Sciatic nerve (tissue), 2 donors: ENCODE data around the gene CYP4F8. TPM values are rescaled to one million over a fixed set of nuclear protein-coding genes. Genes with fewer than 3 reads are reported as not detected.
"Not testable (repeated sequence)": the region's sequence is repeated elsewhere in the genome, so short reads cannot be mapped to it uniquely, and the experiment has no call there.

Experiments used
- ATAC-seq: fragments of 200-7000 bp; cut with Tn5 transposase; one replicate; pipeline ENCODE4 v1.9.1; 2020; ENCODE audit warnings: mild to moderate bottlenecking, moderate library complexity
- DNase-seq: peaks from one replicate; pipeline ENCODE4 v3.0.0-alpha.2; 2020; ENCODE audit warnings: low spot score
- intact Hi-C: fragments of 100-400 bp; cut with DNase I; formaldehyde crosslinking; loops from one replicate; pipeline ENCODE4 v1.14.2; 2022
- total RNA-seq: library from RNA; stranded (reverse); fragmentation: NEBNext Ultra II Directional; extraction: Animal tissue kit (Norgen Biotek cat#: 25700); gene quantifications from one replicate; pipeline ENCODE4 v1.2.1, GENCODE V29; 2021
- donor health status: DM: no; HTN: no; CAD: no.
- donor health status: DM: no; HTN: no; CAD: no.

The CYP4F8 gene
- total RNA-seq, 1 donor from 2014 or later = not detected

DNA sequence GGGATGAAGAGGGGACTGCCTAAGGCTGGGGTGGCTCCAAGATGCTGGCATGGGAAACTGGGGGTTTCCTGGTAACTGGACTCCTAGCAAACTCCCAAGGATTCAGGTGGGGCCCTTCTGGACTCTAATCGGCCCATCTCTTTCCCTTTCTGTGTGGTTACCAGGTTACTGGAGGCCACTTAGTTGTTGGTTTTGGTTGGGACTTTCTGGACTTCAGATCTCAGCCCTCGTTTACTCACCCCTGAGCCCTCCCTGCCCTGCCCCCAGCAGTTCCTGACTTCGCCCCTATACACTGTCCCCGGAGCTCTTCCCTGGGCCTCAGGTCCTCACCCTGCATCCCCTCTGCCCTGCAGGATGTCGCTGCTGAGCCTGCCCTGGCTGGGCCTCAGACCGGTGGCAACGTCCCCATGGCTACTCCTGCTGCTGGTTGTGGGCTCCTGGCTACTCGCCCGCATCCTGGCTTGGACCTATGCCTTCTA lies 58.2 kb downstream of the CYP4F8 start:
- DNase-seq (no peak), ATAC-seq (peak; percentile 59)
- intact Hi-C loops = no loop called here

DNA sequence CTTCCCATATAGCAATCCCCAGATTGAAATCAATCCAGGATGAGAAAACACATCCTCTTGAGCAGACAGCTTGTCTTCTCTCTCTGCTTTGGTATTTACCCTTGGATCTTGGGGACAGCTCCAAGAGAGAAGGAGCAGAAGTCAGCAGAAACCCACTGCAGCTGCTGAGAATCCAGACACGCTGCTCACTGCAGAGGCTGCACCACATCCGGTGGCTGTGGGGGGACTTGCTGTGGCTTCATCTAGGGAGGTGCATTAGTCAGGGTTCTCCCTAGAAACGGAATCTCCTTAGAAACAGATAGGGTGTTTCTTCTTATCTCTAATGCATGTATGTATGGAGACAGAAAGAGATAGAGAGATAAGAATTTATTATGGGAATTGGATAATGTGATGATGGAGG lies 60.5 kb downstream of the CYP4F8 start:
- intact Hi-C loops = no loop called here
- no peak for ATAC-seq
- no peak for DNase-seq

DNA sequence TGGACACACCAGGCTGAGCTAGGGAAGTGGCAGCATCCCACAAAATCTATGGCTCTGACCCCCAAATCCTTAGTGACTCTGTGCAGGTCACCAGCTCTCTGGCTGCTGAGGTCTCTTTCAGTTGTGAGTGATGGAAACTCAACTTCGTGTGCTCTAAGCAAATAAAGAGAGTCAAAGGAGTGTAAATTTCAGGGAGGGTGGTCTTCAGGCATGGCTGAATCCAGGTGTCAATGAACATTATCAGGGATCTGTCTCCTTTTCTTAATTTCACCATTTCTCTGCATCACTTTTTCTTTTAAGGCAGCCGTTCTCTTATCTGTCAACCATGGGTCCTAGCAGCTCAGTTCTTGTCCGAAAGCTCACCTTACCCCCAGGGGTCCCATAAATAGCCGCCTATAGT lies 64.1 kb downstream of the CYP4F8 start:
- intact Hi-C loops = no loop called here
- ATAC-seq (no peak), DNase-seq (no peak)

GRCh38 chr19:15679865-15680264 lies 64.8 kb downstream of the CYP4F8 start:
- DNase-seq, ATAC-seq, intact Hi-C loops: not testable (repeated sequence)

Other genes starting within 250 kb of the CYP4F8 start
- gene AKAP8, start 235.4 kb upstream of the CYP4F8 start, total RNA-seq = 51.9 TPM
- gene AKAP8L, start 196.2 kb upstream of the CYP4F8 start, total RNA-seq = 109 TPM
- 30.2 TPM for gene WIZ, start 165.3 kb upstream of the CYP4F8 start, total RNA-seq
- 6.1 TPM for gene RASAL3, start 150.7 kb upstream of the CYP4F8 start, total RNA-seq
- not detected for gene PGLYRP2, start 135.7 kb upstream of the CYP4F8 start, total RNA-seq
- gene CYP4F22, start 106.7 kb upstream of the CYP4F8 start, total RNA-seq = not detected
- gene CYP4F3, start 25.7 kb downstream of the CYP4F8 start, total RNA-seq = 4.8 TPM
- gene CYP4F12, start 57.9 kb downstream of the CYP4F8 start, total RNA-seq = 23.6 TPM
- gene OR10H2, start 112.8 kb downstream of the CYP4F8 start, total RNA-seq = not detected
- not detected for gene OR10H3, start 122.8 kb downstream of the CYP4F8 start, total RNA-seq
- not detected for gene OR10H5, start 172.4 kb downstream of the CYP4F8 start, total RNA-seq
- gene OR10H1, start 200.4 kb downstream of the CYP4F8 start, total RNA-seq = not detected